ENCODE results near the gene DNAJB5.

The DNAJB5 gene

GRCh38 chr9:34985311-34985899 is 4.1 kb upstream of the DNAJB5 start:
- FAIRE-seq, result no peak

- FAIRE-seq, result no peak
These were observed 3.0 kb upstream of the DNAJB5 start for GRCh38 chr9:34986540-34987047.

GRCh38 chr9:34987160-34987901 is 2.2 kb upstream of the DNAJB5 start:
- FAIRE-seq, result no peak

- FAIRE-seq, result no peak
These were observed 1.1 kb upstream of the DNAJB5 start for GRCh38 chr9:34988218-34989002.

GRCh38 chr9:34989946-34990635 is 546 bp downstream of the DNAJB5 start:
- no peak for FAIRE-seq

- FAIRE-seq, result no peak
These were observed 1.5 kb downstream of the DNAJB5 start for GRCh38 chr9:34990908-34991606.

GRCh38 chr9:34991607-34992375 is 2.2 kb downstream of the DNAJB5 start:
- no peak for FAIRE-seq

GRCh38 chr9:34992376-34992951 is 2.9 kb downstream of the DNAJB5 start:
- no peak for FAIRE-seq

GRCh38 chr9:34993502-34994259 is 4.1 kb downstream of the DNAJB5 start:
- FAIRE-seq, result no peak

GRCh38 chr9:34994260-34994899 is 4.8 kb downstream of the DNAJB5 start:
- FAIRE-seq, result no peak

- no peak for FAIRE-seq
These were observed 5.5 kb downstream of the DNAJB5 start for GRCh38 chr9:34994900-34995669.

GRCh38 chr9:34995670-34996060 is 6.1 kb downstream of the DNAJB5 start:
- no peak for FAIRE-seq

- FAIRE-seq, result no peak
These were observed 6.8 kb downstream of the DNAJB5 start for GRCh38 chr9:34996181-34996904.

GRCh38 chr9:34996905-34997279 is 7.3 kb downstream of the DNAJB5 start:
- no peak for FAIRE-seq

- FAIRE-seq, result no peak
These were observed 7.8 kb downstream of the DNAJB5 start for GRCh38 chr9:34997379-34997781.

GRCh38 chr9:34998266-34998665 is 8.7 kb downstream of the DNAJB5 start:
- no peak for FAIRE-seq

GRCh38 chr9:34999576-34999975 is 10.0 kb downstream of the DNAJB5 start:
- FAIRE-seq, result no peak

GRCh38 chr9:35000535-35001284 is 11.2 kb downstream of the DNAJB5 start:
- no peak for FAIRE-seq

All from endometrium (tissue), 2 donors.